Activated CD4-positive, alpha-beta T cell treated with anti-CD3 and anti-CD28 coated beads for 36 hours (primary cell): ENCODE results near the gene ELAC2. TPM values are rescaled to one million over a fixed set of nuclear protein-coding genes. Genes with fewer than 3 reads are reported as not detected.

Experiments
- ATAC-seq: fragments of 200-7000 bp; cut with Tn5 transposase; one replicate; pipeline ENCODE4 v1.10.0; 2021; ENCODE audit warnings: mild to moderate bottlenecking, moderate library complexity
- CTCF ChIA-PET: fragments of 350-600 bp; sonication (Branson Sonifier 250); formaldehyde crosslinking; loops from one replicate; lab custom pipeline; 2021; ENCODE audit warnings: antibody characterized with exemption; lab: Charles Lee
- POLR2A ChIA-PET: fragments of 350-600 bp; sonication (Branson Sonifier 250); formaldehyde crosslinking; loops from one replicate; lab custom pipeline; 2021; ENCODE audit warnings: antibody characterized with exemption, inconsistent platforms; lab: Charles Lee
- DNase-seq: peaks from one replicate; pipeline ENCODE4 v3.0.0-alpha.2; 2020
- H3K27ac Mint-ChIP-seq: one replicate; pipeline ENCODE4 v1.8.0; 2021; ENCODE audit warnings: mixed read lengths
- H3K27me3 Mint-ChIP-seq: one replicate; pipeline ENCODE4 v1.8.0; 2021; ENCODE audit warnings: mixed read lengths
- H3K36me3 Mint-ChIP-seq: one replicate; pipeline ENCODE4 v1.8.0; 2021; ENCODE audit warnings: low read depth, mixed read lengths
- H3K4me1 Mint-ChIP-seq: one replicate; pipeline ENCODE4 v1.8.0; 2021; ENCODE audit warnings: mixed read lengths
- H3K4me3 Mint-ChIP-seq: one replicate; pipeline ENCODE4 v1.8.0; 2021; ENCODE audit warnings: mild to moderate bottlenecking, moderate library complexity, mixed read lengths
- H3K9me3 Mint-ChIP-seq: one replicate; pipeline ENCODE4 v1.8.0; 2021; ENCODE audit warnings: low read depth, mixed read lengths
- intact Hi-C, 2 experiments: fragments of 100-400 bp; cut with DNase I in 1 of 2; cut with micrococcal nuclease in 1 of 2; formaldehyde crosslinking; loops; one replicate each; pipeline versions ENCODE4 v1.14.2 to v1.15.1; 2022 to 2024; cut with DNase I, micrococcal nuclease
- total RNA-seq, 2 experiments: library from RNA; stranded (reverse); gene quantifications; one replicate each; pipeline ENCODE4 v1.2.3, GENCODE V29; 2021

Gene ELAC2
- total RNA-seq, 2 experiments from 2014 or later: 67.4 to 96.6 TPM

GRCh38 chr17:12967962-12968361 lies 49.9 kb downstream of the ELAC2 start:
- Mint-ChIP-seq H3K4me1 (no peaks in the 10 kb centered on the region), H3K36me3 (no peaks in the 10 kb centered on the region), H3K27ac (no peak overlapping the region), H3K9me3 (no peaks in the 10 kb centered on the region), H3K4me3 (no peak overlapping the region), H3K27me3 (peaks cover 13% of the 10 kb centered on the region)
- intact Hi-C loops: no loop called here
- ATAC-seq: no peak
- POLR2A ChIA-PET: no interaction called here
- CTCF ChIA-PET: interaction anchor here (0.6 to 0.8 kb wide), 2 partner anchors 61 to 254 kb away, joined by 3 to 5 read pairs; no protein-coding TSS in a partner anchor
- no peak for DNase-seq

- CTCF ChIA-PET: no interaction called here
- intact Hi-C loops: no loop called here
Measured at GRCh38 chr17:12966413-12966812, 51.4 kb downstream of the ELAC2 start.

GRCh38 chr17:12965988-12966387 lies 51.8 kb downstream of the ELAC2 start:
- H3K27me3 Mint-ChIP-seq: peaks cover 4% of the 10 kb centered on the region
- H3K4me3 Mint-ChIP-seq: no peak overlapping the region
- ChIA-PET CTCF (no interaction called here), POLR2A (interaction anchor here (0.6 kb wide), 1 partner anchor 532 kb away, joined by 5 read pairs; no protein-coding TSS in a partner anchor)
- intact Hi-C loops: no loop called here
- ATAC-seq: no peak
- no peaks in the 10 kb centered on the region for H3K9me3 Mint-ChIP-seq
- no peak overlapping the region for H3K27ac Mint-ChIP-seq
- no peaks in the 10 kb centered on the region for H3K36me3 Mint-ChIP-seq
- no peak for DNase-seq
- no peaks in the 10 kb centered on the region for H3K4me1 Mint-ChIP-seq

More at GRCh38 chr17:12966413-12966812, 51.4 kb downstream of the ELAC2 start:
- no peaks in the 10 kb centered on the region for H3K36me3 Mint-ChIP-seq
- DNase-seq: no peak
- H3K4me3 Mint-ChIP-seq: no peak overlapping the region
- H3K27me3 Mint-ChIP-seq: peaks cover 5% of the 10 kb centered on the region
- H3K9me3 Mint-ChIP-seq: no peaks in the 10 kb centered on the region
- POLR2A ChIA-PET: interaction anchor here (0.6 kb wide), 2 partner anchors 9 to 533 kb away, joined by 3 to 5 read pairs; no protein-coding TSS in a partner anchor
- no peaks in the 10 kb centered on the region for H3K4me1 Mint-ChIP-seq
- ATAC-seq: no peak
- no peak overlapping the region for H3K27ac Mint-ChIP-seq

- intact Hi-C loops: no loop called here
- H3K4me1 Mint-ChIP-seq: no peaks in the 10 kb centered on the region
- DNase-seq (no peak), ATAC-seq (no peak)
- H3K27me3 Mint-ChIP-seq: peaks cover 4% of the 10 kb centered on the region
- CTCF ChIA-PET: interaction anchor here (0.6 kb wide), 1 partner anchor 113 kb away, joined by 3 read pairs; no protein-coding TSS in a partner anchor
- H3K9me3 Mint-ChIP-seq: no peaks in the 10 kb centered on the region
- H3K36me3 Mint-ChIP-seq: no peaks in the 10 kb centered on the region
- no peak overlapping the region for H3K4me3 Mint-ChIP-seq
- POLR2A ChIA-PET: no interaction called here
- H3K27ac Mint-ChIP-seq: no peak overlapping the region
Measured at GRCh38 chr17:12964840-12965239, 53.0 kb downstream of the ELAC2 start.

GRCh38 chr17:12964162-12964561 lies 53.7 kb downstream of the ELAC2 start:
- no peak for DNase-seq
- intact Hi-C loops: no loop called here
- ATAC-seq: no peak
- POLR2A ChIA-PET: no interaction called here
- no peaks in the 10 kb centered on the region for H3K9me3 Mint-ChIP-seq
- CTCF ChIA-PET: interaction anchor here (0.6 kb wide), 2 partner anchors 15 to 112 kb away, joined by 3 read pairs; no protein-coding TSS in a partner anchor
- H3K36me3 Mint-ChIP-seq: no peaks in the 10 kb centered on the region
- H3K27me3 Mint-ChIP-seq: peaks cover 3% of the 10 kb centered on the region
- no peak overlapping the region for H3K4me3 Mint-ChIP-seq
- no peaks in the 10 kb centered on the region for H3K4me1 Mint-ChIP-seq
- no peak overlapping the region for H3K27ac Mint-ChIP-seq

GRCh38 chr17:12963505-12963904 lies 54.3 kb downstream of the ELAC2 start:
- Mint-ChIP-seq H3K4me3 (no peak overlapping the region), H3K9me3 (no peaks in the 10 kb centered on the region), H3K36me3 (no peaks in the 10 kb centered on the region), H3K4me1 (no peaks in the 10 kb centered on the region), H3K27ac (no peak overlapping the region), H3K27me3 (peaks cover 2% of the 10 kb centered on the region)
- intact Hi-C loops: no loop called here
- ChIA-PET POLR2A (no interaction called here), CTCF (no interaction called here)
- no peak for DNase-seq
- no peak for ATAC-seq

GRCh38 chr17:12961655-12962054 lies 56.2 kb downstream of the ELAC2 start:
- Mint-ChIP-seq H3K36me3 (no peaks in the 10 kb centered on the region), H3K27ac (no peak overlapping the region), H3K27me3 (no peaks in the 10 kb centered on the region), H3K4me3 (no peak overlapping the region), H3K4me1 (no peaks in the 10 kb centered on the region), H3K9me3 (peaks cover 3% of the 10 kb centered on the region)
- no peak for ATAC-seq
- intact Hi-C loops: no loop called here
- no peak for DNase-seq
- POLR2A ChIA-PET: no interaction called here
- CTCF ChIA-PET: interaction anchor here (0.7 kb wide), 1 partner anchor 19 kb away, joined by 3 read pairs; no protein-coding TSS in a partner anchor

GRCh38 chr17:12959441-12959840 lies 58.4 kb downstream of the ELAC2 start:
- H3K4me1 Mint-ChIP-seq: no peaks in the 10 kb centered on the region
- H3K4me3 Mint-ChIP-seq: no peak overlapping the region
- H3K9me3 Mint-ChIP-seq: peaks cover 4% of the 10 kb centered on the region
- intact Hi-C loops: no loop called here
- ChIA-PET CTCF (no interaction called here), POLR2A (no interaction called here)
- H3K27me3 Mint-ChIP-seq: no peaks in the 10 kb centered on the region
- DNase-seq (no peak), ATAC-seq (no peak)
- H3K27ac Mint-ChIP-seq: no peak overlapping the region
- H3K36me3 Mint-ChIP-seq: no peaks in the 10 kb centered on the region

GRCh38 chr17:12958786-12959185 lies 59.0 kb downstream of the ELAC2 start:
- DNase-seq (no peak), ATAC-seq (no peak)
- Mint-ChIP-seq H3K27ac (no peak overlapping the region), H3K36me3 (no peaks in the 10 kb centered on the region), H3K4me3 (no peak overlapping the region), H3K9me3 (peaks cover 4% of the 10 kb centered on the region), H3K27me3 (no peaks in the 10 kb centered on the region), H3K4me1 (no peaks in the 10 kb centered on the region)
- ChIA-PET CTCF (no interaction called here), POLR2A (no interaction called here)
- intact Hi-C loops: no loop called here

GRCh38 chr17:12955521-12955920 lies 62.3 kb downstream of the ELAC2 start:
- Mint-ChIP-seq H3K36me3 (no peaks in the 10 kb centered on the region), H3K4me1 (no peaks in the 10 kb centered on the region), H3K27ac (no peak overlapping the region), H3K9me3 (peaks cover 4% of the 10 kb centered on the region), H3K4me3 (no peak overlapping the region), H3K27me3 (no peaks in the 10 kb centered on the region)
- no peak for DNase-seq
- ChIA-PET POLR2A (no interaction called here), CTCF (no interaction called here)
- intact Hi-C loops: no loop called here
- no peak for ATAC-seq

GRCh38 chr17:12953156-12953555 lies 64.7 kb downstream of the ELAC2 start:
- CTCF ChIA-PET: no interaction called here
- H3K36me3 Mint-ChIP-seq: no peaks in the 10 kb centered on the region
- peaks cover 3% of the 10 kb centered on the region for H3K27me3 Mint-ChIP-seq
- peaks cover 4% of the 10 kb centered on the region for H3K9me3 Mint-ChIP-seq
- no peaks in the 10 kb centered on the region for H3K4me1 Mint-ChIP-seq
- intact Hi-C loops: no loop called here
- POLR2A ChIA-PET: no interaction called here
- DNase-seq (no peak), ATAC-seq (no peak)
- no peak overlapping the region for H3K4me3 Mint-ChIP-seq
- H3K27ac Mint-ChIP-seq: no peak overlapping the region

GRCh38 chr17:12952012-12952411 lies 65.8 kb downstream of the ELAC2 start:
- ChIA-PET CTCF (no interaction called here), POLR2A (no interaction called here)
- ATAC-seq (no peak), DNase-seq (no peak)
- intact Hi-C loops: no loop called here
- H3K27me3 Mint-ChIP-seq: peaks cover 5% of the 10 kb centered on the region
- H3K36me3 Mint-ChIP-seq: no peaks in the 10 kb centered on the region
- peaks cover 2% of the 10 kb centered on the region for H3K9me3 Mint-ChIP-seq
- no peak overlapping the region for H3K27ac Mint-ChIP-seq
- H3K4me1 Mint-ChIP-seq: no peaks in the 10 kb centered on the region
- H3K4me3 Mint-ChIP-seq: no peak overlapping the region
